Endothelial cell of umbilical vein (primary cell): Measurements from ENCODE around the gene ACTR8. TPM values are rescaled to one million over a fixed set of nuclear protein-coding genes. Genes with fewer than 3 reads are reported as not detected.
A peak's percentile ranks its signal among the peaks of the same experiment; 100 is the strongest.

Experiments
- BruUV-seq: library from RNA; stranded (reverse); fragments of 400-500 nt; replicated peaks from 2 replicates; lab custom pipeline; 2021; lab: Mats Ljungman, UMichigan
- CTCF ChIA-PET: fragments of 300-600, 350-600 bp; sonication (Branson Sonifier 250); formaldehyde crosslinking; loops from one replicate; lab custom pipeline; 2021; ENCODE audit warnings: antibody characterized with exemption, inconsistent platforms; lab: Charles Lee
- POLR2A ChIA-PET: fragments of 300-600, 350-600 bp; sonication (Branson Sonifier 250); formaldehyde crosslinking; loops from one replicate; lab custom pipeline; 2021; ENCODE audit warnings: antibody characterized with exemption, inconsistent platforms; lab: Charles Lee
- DNase-seq: peaks from one replicate; pipeline ENCODE4 v3.0.0-alpha.2; 2011; ENCODE audit warnings: low read depth, low spot score
- FAIRE-seq: peaks from 2 replicates; lab custom pipeline; 2011; peaks lifted over from hg19 to GRCh38; lab: Jason Lieb, UNC
- H2AFZ ChIP-seq: 2 replicates; pipeline ENCODE4 v1.6.0; 2012; ENCODE audit warnings: low read depth, low read length, control low read depth, inconsistent platforms
- H3K27ac ChIP-seq: 2 replicates; pipeline ENCODE4 v1.5.1; 2011; ENCODE audit warnings: low read depth, mild to moderate bottlenecking, control low read depth, low read length, moderate library complexity; ENCODE audit not compliant: insufficient read depth
- H3K27me3 ChIP-seq, 2 experiments: 2 replicates each; pipeline versions ENCODE4 v1.6.0 to v1.6.1; 2011; ENCODE audit warnings: low read length in 2 of 2, mixed read lengths in 1 of 2; ENCODE audit not compliant: control insufficient read depth in 2 of 2, insufficient read depth in 2 of 2
- H3K36me3 ChIP-seq, 2 experiments: 2 replicates in 1 of 2; 3 replicates in 1 of 2; pipeline ENCODE4 v1.5.1; 2011; ENCODE audit warnings: low read length in 2 of 2, mild to moderate bottlenecking in 1 of 2, moderate library complexity in 1 of 2; ENCODE audit not compliant: control insufficient read depth in 2 of 2, insufficient read depth in 2 of 2; ENCODE audit errors: extremely low read depth in 1 of 2
- H3K4me1 ChIP-seq: 3 replicates; pipeline ENCODE4 v1.5.1; 2011; ENCODE audit warnings: mild to moderate bottlenecking, low read length; ENCODE audit not compliant: control insufficient read depth, insufficient read depth; ENCODE audit errors: extremely low read depth
- H3K4me2 ChIP-seq: 2 replicates; pipeline ENCODE4 v1.6.1; 2011; ENCODE audit warnings: low read length, control low read depth, mixed read lengths; ENCODE audit not compliant: insufficient read depth
- H3K4me3 ChIP-seq, 3 experiments: fragments of 200-600 bp in 1 of 3; sonication (generic), shearing (Covaris generic) in 1 of 3; replicated peaks in 1 of 3; 2 replicates each; pipeline ENCODE4 v1.5.1; 2011 to 2016; ENCODE audit warnings: control low read depth in 3 of 3, low read length in 3 of 3, mild to moderate bottlenecking in 2 of 3, inconsistent platforms in 1 of 3, low read depth in 1 of 3, moderate library complexity in 1 of 3; ENCODE audit not compliant: insufficient read depth in 1 of 3
- H3K79me2 ChIP-seq: 2 replicates; pipeline ENCODE4 v1.6.0; 2012; ENCODE audit warnings: low read length, inconsistent platforms; ENCODE audit not compliant: control insufficient read depth, insufficient read depth
- H3K9ac ChIP-seq: replicated peaks from 2 replicates; pipeline ENCODE3; 2011; ENCODE audit warnings: low read length, control low read depth; ENCODE audit not compliant: insufficient read depth; ENCODE audit errors: extremely low read depth
- H3K9me1 ChIP-seq: replicated peaks from 3 replicates; pipeline ENCODE4 v1.6.0; 2011; ENCODE audit warnings: mild to moderate bottlenecking, low read length; ENCODE audit not compliant: control insufficient read depth, insufficient read depth; ENCODE audit errors: extremely low read depth
- H3K9me3 ChIP-seq: replicated peaks from 2 replicates; pipeline ENCODE4 v1.5.1; 2012; ENCODE audit warnings: low read length, inconsistent platforms; ENCODE audit not compliant: control insufficient read depth, insufficient read depth
- H4K20me1 ChIP-seq: replicated peaks from 2 replicates; pipeline ENCODE3; 2011; ENCODE audit warnings: mild to moderate bottlenecking, low read length; ENCODE audit not compliant: control insufficient read depth, insufficient read depth; ENCODE audit errors: extremely low read depth
- CTCF ChIP-seq, 2 donors: IDR thresholded peaks; 1 replicate in 1 of 2; 2 replicates in 1 of 2; pipeline ENCODE4 v1.5.1; 2011; ENCODE audit warnings: low read length in 2 of 2, mild to moderate bottlenecking in 2 of 2, moderate library complexity in 2 of 2, control low read depth in 1 of 2, inconsistent platforms in 1 of 2, low read depth in 1 of 2; ENCODE audit not compliant: insufficient read depth in 1 of 2; ENCODE audit errors: extremely low read depth in 1 of 2
- EZH2 ChIP-seq: IDR thresholded peaks from 2 replicates; pipeline ENCODE4 v1.6.1; 2012; ENCODE audit warnings: borderline replicate concordance, low read depth, mild to moderate bottlenecking, moderate library complexity, low read length, inconsistent platforms; ENCODE audit not compliant: severe bottlenecking
- FOS ChIP-seq: IDR thresholded peaks from 2 replicates; pipeline ENCODE4 v1.6.1; 2011; ENCODE audit warnings: mild to moderate bottlenecking, low read length, moderate library complexity, borderline replicate concordance; ENCODE audit not compliant: insufficient read depth
- GATA2 ChIP-seq: IDR thresholded peaks from 2 replicates; pipeline ENCODE4 v1.7.0; 2011; ENCODE audit warnings: low read depth, mild to moderate bottlenecking, moderate library complexity, mixed read lengths, low read length; ENCODE audit not compliant: insufficient read length, insufficient read depth
- JUN ChIP-seq: IDR thresholded peaks from 2 replicates; pipeline ENCODE4 v1.6.1; 2011; ENCODE audit warnings: borderline replicate concordance, low read depth; ENCODE audit not compliant: insufficient read length, insufficient read depth
- MAX ChIP-seq: IDR thresholded peaks from 2 replicates; pipeline ENCODE4 v1.6.1; 2011; ENCODE audit not compliant: insufficient read depth, insufficient read length
- MYC ChIP-seq: IDR thresholded peaks from one replicate; pipeline ENCODE4 v1.6.1; 2011; ENCODE audit warnings: mild to moderate bottlenecking, low read depth, low read length
- POLR2A ChIP-seq: IDR thresholded peaks from 2 replicates; pipeline ENCODE4 v1.6.1; 2012; ENCODE audit warnings: low read depth, mild to moderate bottlenecking, control low read depth, low read length
- POLR2AphosphoS5 ChIP-seq: IDR thresholded peaks from 2 replicates; pipeline ENCODE4 v1.6.1; 2012; ENCODE audit warnings: low read depth, mild to moderate bottlenecking, control low read depth, low read length, moderate library complexity; ENCODE audit not compliant: insufficient read depth
- dilution Hi-C: fragments of 300-500 bp; cut with MboI; formaldehyde crosslinking; loops from one replicate; pipeline ENCODE4 v1.15.0; 2019; ENCODE audit warnings: low sequenced_read_pairs; ENCODE audit not compliant: extremely low pct_ligation_motif_present
- intact Hi-C: fragments of 100-400 bp; cut with micrococcal nuclease; formaldehyde crosslinking; loops from one replicate; pipeline ENCODE4 v1.10.0; 2022
- polyA plus RNA-seq, 4 experiments: library from polyadenylated mRNA; depleted of rRNA in 3 of 4; stranded (reverse) in 3 of 4; unstranded in 1 of 4; fragments of >200 nt; gene quantifications; 2 replicates each; pipeline versions ENCODE4 v1.2.1 to v1.2.3, GENCODE V29; 2011 to 2012; ENCODE audit warnings: missing spikeins in 1 of 4
- total RNA-seq: library from RNA; stranded (reverse); gene quantifications from 2 replicates; pipeline ENCODE4 v1.2.3, GENCODE V29; 2021

Gene ACTR8
- total and polyA plus RNA-seq, 2 donors (not counting 3 experiments of a cell fraction or from before 2014, with no cell fraction given): 14.4 to 42.0 TPM

- Histone ChIP-seq H3K4me2 (peak overlapping the region; percentile 94), H4K20me1 (no peaks in the 10 kb centered on the region), H3K4me1 (peaks cover 10% of the 10 kb centered on the region), H3K27ac (peak overlapping the region; percentile 70), H3K9ac (peak overlapping the region; percentile 89), H3K36me3 (peaks cover 13 to 34% of the 10 kb centered on the region in 2 experiments), H3K9me1 (no peaks in the 10 kb centered on the region), H3K27me3 (no peaks in the 10 kb centered on the region), H2AFZ (peak overlapping the region; percentile 2), H3K4me3 (peak overlapping the region; percentile 64 to 87 (median 87)), H3K9me3 (no peaks in the 10 kb centered on the region), H3K79me2 (peaks cover 13% of the 10 kb centered on the region)
- TF ChIP-seq POLR2A (no peak), GATA2 (no peak), FOS (no peak), EZH2 (no peak), MAX (no peak), POLR2AphosphoS5 (no peak), MYC (no peak), JUN (no peak), CTCF (IDR thresholded peaks at IDR 0.05; ENCODE audit: extremely low read depth in 1 of 2, insufficient read depth in 1 of 2, low read depth in 1 of 2, low read length in 2 of 2) (no peak)
- intact Hi-C loops: no loop called here
- BruUV-seq: no TSS peak
- FAIRE-seq (no peak), DNase-seq (no peak)
- POLR2A ChIA-PET: interaction anchor here (0.8 kb wide), 1 partner anchor 11 kb away, joined by 3 read pairs; the partner anchor contains the start of gene SELENOK
- dilution Hi-C loops: no loop called here
- CTCF ChIA-PET: interaction anchor here (0.9 to 1.9 kb wide), 3 partner anchors 9 to 58 kb away, joined by 3 to 9 read pairs (median 3); partner anchors contain the start of gene SELENOK
These were observed 1.3 kb downstream of the ACTR8 start for GRCh38 chr3:53880396-53881345.
